Stimulated activated CD8-positive, alpha-beta memory T cell treated with anti-CD3 and anti-CD28 coated beads, Interleukin-7, amount 100 ng/mL, for 4 hours (primary cell): ENCODE data around the gene MGAT4A.
"Not testable (repeated sequence)": the region's sequence is repeated elsewhere in the genome, so short reads cannot be mapped to it uniquely, and the experiment has no call there.

Experiments used
- DNase-seq, 2 donors: peaks; one replicate each; pipeline ENCODE4 v3.0.0-alpha.2; 2020; ENCODE audit warnings: low read depth in 2 of 2

Gene MGAT4A

GRCh38 chr2:98607741-98608115, 123.2 kb downstream of the MGAT4A start:
- no peak for DNase-seq

DNA sequence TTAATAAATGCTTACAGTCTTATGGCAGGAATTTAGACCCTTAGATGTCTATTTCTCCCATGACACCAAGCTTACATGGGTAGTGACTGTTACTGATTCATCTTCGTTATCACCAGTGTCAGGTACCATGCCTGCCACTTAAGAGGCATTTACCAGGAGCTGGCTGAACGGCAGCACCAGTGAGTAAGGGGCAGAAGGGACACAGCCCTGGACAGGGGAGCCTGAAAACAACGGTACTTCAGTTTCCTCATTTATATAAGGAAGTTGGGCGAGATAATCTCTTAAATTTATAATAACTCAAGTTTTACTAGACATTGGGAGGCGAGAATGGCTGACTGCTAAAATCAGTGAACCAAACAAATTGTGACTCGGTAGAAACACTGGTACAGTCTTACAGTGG, 123.8 kb downstream of the MGAT4A start:
- DNase-seq = no peak

DNA sequence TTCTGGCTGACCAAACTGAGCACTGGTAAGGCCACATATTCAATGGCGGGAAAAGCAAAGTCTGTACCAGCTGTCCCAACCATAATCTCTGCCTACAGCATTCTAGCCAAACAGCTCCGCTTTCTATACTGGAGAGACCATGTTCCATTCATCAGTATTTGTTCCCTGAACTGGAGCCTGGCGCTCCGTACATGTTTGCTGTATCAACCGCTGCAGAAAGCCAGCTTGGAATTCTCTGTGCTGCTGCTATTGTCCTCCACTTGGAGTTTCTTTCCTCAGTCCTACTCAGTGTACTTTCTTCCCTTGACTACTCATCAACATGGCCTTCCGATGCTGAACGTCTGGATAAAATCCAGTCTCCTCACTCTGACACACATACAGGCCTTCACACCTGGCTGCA, 124.5 kb downstream of the MGAT4A start:
- no peak for DNase-seq

- DNase-seq = no peak
Observed at GRCh38 chr2:98605076-98605475, 125.9 kb downstream of the MGAT4A start.

- no peak for DNase-seq
Observed at GRCh38 chr2:98604547-98604946, 126.4 kb downstream of the MGAT4A start.

- no peak for DNase-seq
Observed at GRCh38 chr2:98601532-98602132, 129.3 kb downstream of the MGAT4A start.

GRCh38 chr2:98598781-98599428, 132.0 kb downstream of the MGAT4A start:
- DNase-seq = no peak

DNA sequence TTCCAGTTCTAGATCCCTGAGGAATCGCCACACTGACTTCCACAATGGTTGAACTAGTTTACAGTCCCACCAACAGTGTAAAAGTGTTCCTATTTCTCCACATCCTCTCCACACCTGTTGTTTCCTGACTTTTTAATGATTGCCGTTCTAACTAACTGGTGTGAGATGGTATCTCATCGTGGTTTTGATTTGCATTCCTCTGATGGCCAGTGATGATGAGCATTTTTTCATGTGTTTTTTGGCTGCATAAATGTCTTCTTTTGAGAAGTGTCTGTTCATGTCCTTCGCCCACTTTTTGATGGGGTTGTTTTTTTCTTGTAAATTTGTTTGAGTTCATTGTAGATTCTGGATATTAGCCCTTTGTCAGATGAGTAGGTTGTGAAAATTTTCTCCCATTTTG, 136.3 kb downstream of the MGAT4A start:
- not testable (repeated sequence) for DNase-seq

DNA sequence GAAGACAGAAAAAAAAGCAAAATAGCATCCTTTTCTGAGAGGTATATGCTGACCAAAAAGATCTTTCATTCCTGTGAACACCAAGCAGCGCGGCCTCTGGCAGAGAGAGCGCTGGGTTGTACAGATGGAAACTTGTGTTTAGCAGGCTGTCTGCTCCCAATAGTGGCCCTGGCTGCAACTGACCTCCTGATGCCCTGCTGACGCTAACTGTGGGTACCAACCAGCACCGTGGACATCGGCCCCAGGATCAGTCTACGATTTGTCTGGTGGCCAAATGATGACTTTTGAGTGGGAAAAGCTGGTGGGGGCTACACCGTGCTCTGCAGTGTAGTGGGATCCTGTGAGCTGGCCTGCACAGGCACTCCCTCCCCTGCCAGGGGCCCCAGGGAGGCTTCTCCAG, 138.4 kb downstream of the MGAT4A start:
- DNase-seq = no peak

DNA sequence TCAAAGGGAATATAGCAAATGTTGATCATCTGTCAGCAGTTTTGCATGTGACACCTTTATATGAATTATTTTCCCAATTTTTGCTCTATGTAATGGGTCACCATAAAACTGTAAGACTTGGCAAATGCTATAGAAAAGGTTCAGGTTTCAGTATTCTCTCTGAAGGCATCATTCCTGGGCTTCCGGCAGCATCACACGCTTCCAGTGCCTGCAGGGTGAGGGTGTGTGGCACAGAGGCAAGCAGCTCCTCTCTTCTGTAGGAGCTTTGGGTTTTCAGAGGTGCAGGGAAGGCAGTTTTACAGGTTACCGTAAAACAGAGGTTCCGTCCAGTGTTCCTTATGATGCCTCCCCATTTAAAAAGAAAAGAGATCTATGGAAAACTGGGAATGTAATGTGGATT, 141.4 kb downstream of the MGAT4A start:
- DNase-seq = no peak

DNA sequence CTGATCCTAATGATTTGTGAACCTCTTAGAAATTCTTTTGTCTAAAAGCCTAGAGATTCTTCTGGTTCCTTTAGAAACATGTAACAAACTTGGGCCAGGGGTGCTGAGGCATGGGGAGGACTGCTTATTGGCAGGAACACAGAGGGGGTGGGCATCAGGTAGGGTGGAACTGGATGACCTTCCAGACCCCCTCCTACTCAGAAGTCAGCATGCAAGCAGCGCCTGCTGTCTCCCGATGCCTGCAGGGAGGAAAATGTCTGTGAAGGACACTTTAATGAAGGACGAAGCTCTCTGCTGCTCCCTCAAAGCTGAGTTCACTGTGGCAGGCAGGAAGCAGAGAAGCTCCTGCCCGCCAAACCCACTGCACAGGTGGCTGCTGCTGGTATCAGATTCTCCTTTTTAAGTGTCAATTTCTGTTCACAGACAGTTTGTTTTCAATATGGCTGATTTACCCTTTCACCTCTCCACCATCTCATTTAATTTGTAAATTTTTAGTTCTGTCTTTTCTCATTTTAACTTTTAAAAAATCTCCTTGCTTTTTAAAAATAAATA, 142.0 kb downstream of the MGAT4A start:
- no peak for DNase-seq

DNA sequence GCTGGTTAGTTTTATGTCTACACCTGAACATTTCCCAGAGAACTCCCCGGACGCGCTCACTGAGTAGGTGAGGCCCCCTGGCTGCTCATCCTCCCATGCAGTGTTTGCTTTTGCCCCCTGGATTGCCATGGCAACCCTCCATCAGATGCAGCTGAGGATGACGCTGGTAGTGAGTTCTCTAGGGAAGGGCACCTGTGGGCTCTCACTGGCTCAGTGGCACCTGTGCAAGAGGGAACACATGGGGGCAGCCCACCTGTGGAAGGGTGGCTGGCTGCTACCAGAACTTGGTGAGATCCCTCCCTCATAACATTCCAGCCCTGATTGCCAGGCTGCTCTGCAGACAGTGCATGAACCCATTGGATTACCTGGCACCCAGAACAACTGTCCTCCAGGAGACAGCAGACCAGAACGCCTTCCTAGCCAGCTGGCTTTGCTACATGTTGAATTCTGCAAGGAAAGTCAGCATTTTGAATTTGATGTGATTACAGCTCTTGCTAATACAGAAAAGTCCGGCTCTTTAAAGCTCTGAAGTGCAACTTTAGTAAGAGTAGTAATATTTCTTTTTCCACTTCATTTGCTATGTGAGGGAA, 144.3 kb downstream of the MGAT4A start:
- DNase-seq = no peak

DNA sequence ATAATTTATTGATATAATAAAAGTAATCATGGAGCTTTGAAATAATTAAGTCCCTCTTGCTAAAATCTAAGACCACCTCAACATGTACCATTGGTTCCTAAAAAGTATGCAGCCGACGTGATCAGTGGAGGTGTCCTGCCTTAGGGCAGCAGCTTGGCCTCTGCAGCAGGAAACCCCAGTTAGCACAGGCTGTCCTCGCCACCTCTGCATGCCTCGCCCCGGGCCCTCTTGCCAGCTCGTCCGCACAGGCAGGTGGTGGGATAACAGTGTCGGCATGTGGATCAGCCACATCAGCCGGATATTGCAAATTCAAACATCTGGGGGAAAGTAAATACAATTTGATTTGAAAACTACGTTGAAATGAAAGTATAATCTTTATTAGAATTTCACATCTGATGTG, 145.5 kb downstream of the MGAT4A start:
- no peak for DNase-seq

GRCh38 chr2:98583816-98584618, 146.9 kb downstream of the MGAT4A start:
- DNase-seq = no peak

DNA sequence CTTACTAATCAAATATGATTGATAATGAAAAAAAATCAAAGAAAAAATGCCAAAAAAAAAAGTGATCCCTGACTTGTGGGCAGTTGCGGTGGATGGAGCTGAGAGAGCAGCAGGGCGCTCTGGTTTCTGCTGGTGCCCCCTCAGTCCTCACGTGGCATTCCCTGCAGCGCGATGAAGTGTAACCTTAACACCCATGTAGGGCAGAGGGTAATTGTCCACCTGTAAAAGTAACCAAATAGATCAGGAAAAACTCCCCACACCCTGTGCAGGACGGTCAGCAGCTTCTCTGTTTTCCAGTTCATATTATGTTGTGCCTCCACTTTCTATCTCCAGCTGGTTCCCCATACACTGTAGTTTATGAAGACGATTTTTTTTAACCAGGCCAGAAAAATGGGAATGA, 147.7 kb downstream of the MGAT4A start:
- no peak for DNase-seq

DNA sequence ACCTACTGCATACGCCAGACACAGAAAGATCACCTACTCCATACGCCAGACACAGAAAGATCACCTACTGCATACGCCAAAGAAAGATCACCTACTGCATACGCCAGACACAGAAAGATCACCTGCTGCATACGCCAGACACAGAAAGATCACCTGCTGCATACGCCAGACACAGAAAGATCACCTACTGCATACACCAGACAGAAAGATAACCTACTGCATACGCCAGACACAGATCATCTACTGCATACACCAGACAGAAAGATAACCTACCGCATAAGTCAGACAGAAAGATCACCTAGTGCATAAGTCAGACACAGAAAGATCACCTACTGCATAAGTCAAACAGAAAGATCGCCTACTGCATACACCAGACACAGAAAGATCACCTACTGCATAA, 148.4 kb downstream of the MGAT4A start:
- no peak for DNase-seq

- no peak for DNase-seq
Observed at GRCh38 chr2:98580656-98581284, 150.2 kb downstream of the MGAT4A start.

DNA sequence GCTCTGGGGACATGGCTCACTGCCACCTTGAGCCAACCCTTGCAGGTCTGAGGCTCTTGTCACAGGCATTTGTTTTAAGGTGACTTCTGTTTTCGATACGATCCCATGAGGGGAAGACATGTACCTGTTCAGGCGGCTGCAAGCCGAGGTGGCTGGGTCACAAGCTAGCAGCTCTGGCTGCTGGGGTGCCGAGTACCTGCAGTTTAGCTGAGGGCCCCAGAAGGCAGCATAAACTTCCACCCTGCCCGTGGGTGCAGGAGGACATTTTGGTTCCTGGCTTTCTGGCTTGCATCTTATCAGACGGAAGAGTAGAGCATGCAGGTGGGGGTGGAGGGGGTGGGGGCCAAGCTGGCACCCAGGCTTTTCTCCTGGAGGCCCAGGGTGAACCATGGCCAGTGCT, 151.0 kb downstream of the MGAT4A start:
- no peak for DNase-seq

GRCh38 chr2:98578231-98578630, 152.7 kb downstream of the MGAT4A start:
- DNase-seq = no peak

GRCh38 chr2:98577313-98577712, 153.6 kb downstream of the MGAT4A start:
- DNase-seq = no peak

GRCh38 chr2:98576666-98577312, 154.1 kb downstream of the MGAT4A start:
- no peak for DNase-seq
